Testis (tissue), 3 donors: ENCODE results near the gene FOXL1. TPM values are rescaled to one million over a fixed set of nuclear protein-coding genes. Genes with fewer than 3 reads are reported as not detected.

Source experiments
- DNase-seq: peaks from one replicate; pipeline ENCODE4 v3.0.0-alpha.2; 2019
- H3K27ac ChIP-seq, 2 donors: fragments of 200-600 bp; sonication (generic); one replicate each; pipeline ENCODE4 v1.5.1; 2019
- H3K27me3 ChIP-seq: fragments of 200-600 bp; sonication (generic); one replicate; pipeline ENCODE4 v1.5.1; 2019
- H3K36me3 ChIP-seq: fragments of 200-600 bp; sonication (generic); one replicate; pipeline ENCODE4 v1.5.1; 2017; ENCODE audit warnings: low read depth; ENCODE audit errors: missing control alignments
- H3K4me1 ChIP-seq: fragments of 200-600 bp; sonication (generic); one replicate; pipeline ENCODE4 v1.5.1; 2019
- H3K4me3 ChIP-seq, 2 donors: fragments of 200-600 bp; sonication (generic); one replicate each; pipeline ENCODE4 v1.5.1; 2017 to 2019
- H3K9me3 ChIP-seq: fragments of 200-600 bp; sonication (generic); one replicate; pipeline ENCODE4 v1.5.1; 2017
- POLR2A ChIP-seq: fragments of 450-650 bp; IDR thresholded peaks from one replicate; pipeline ENCODE4 v1.6.1; 2017; ENCODE audit warnings: antibody characterized with exemption, mild to moderate bottlenecking, moderate library complexity
- WGBS, 2 donors: methylation state at CpG; one replicate each; pipeline ENCODE4 v1.1.5; 2018; 5-methylcytosine and 5-hydroxymethylcytosine counted together
- intact Hi-C: fragments of 100-400 bp; cut with DNase I; formaldehyde crosslinking; loops from one replicate; pipeline ENCODE4 v1.15.1; 2023; ENCODE audit warnings: low total_unique reads
- polyA plus RNA-seq: library from polyadenylated mRNA; stranded (reverse); fragments of 350-450 nt; fragmentation: Illumina TruSeq; extraction: RNeasy Lipid Tissue Mini Kit (QIAGEN cat#74804); gene quantifications from one replicate; pipeline ENCODE4 v1.2.3, GENCODE V29; 2014; ENCODE audit warnings: low read depth, low replicate concordance; ENCODE audit not compliant: insufficient read depth
- total RNA-seq, 2 donors: library from RNA; depleted of rRNA; stranded (reverse); fragments of >200 nt; gene quantifications; one replicate each; pipeline ENCODE4 v1.2.3, GENCODE V29; 2016
- TF ChIP-seq, protein P1 (sequence below), 3 experiments: fragments of 450-650 bp in 2 of 3; fragments of 200-600 bp in 1 of 3; sonication (generic) in 1 of 3; IDR thresholded peaks; one replicate each; pipeline ENCODE4 v1.5.1; 2016 to 2019; ENCODE audit warnings: antibody characterized with exemption in 3 of 3, mild to moderate bottlenecking in 2 of 3, moderate library complexity in 1 of 3

The FOXL1 gene
- total and polyA plus RNA-seq, 3 donors from 2014 or later: 1.4 to 5.9 (median 4.6) TPM

DNA sequence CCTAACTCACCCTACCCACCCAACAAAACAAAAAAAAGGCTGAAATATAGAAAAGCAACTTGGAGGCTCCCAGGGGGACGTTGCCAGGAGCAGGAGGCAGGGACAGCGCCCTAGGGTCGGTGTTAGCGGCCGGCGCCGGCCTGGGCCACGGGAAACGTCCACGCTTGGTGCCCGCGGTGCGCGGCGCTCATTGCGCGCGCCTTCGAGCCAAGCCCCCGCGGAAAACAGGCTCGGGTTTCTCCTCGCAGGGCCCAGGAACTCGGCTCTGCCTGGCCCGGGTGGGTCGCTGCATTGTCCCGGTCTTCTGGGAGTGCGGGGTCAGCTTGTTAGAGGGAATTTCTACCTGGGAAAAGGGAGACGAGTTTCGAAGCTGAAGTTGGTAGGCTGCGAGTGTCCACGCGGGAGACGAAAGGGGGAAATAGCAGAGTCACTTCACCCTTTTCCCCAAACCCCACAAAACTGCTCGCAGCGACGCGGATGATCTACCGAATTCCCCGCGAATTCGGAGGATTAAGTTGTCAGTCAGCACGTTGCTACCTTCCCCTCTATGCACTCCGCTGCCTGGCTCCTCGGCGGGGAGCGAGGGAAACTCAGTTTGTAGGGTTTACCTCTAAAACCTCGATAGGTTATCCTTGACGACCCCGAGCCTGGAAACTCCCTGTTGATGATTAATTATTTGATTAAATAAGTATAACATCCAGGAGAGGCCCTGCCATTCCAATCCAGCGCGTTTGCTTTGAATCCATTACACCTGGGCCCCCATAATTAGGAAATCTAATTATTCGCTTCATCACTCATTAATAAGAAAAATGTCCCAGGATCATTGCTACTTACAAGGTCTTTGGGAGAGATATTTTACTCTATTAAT is 12.5 kb upstream of the FOXL1 start:
- peaks cover 4% of the 10 kb centered on the region for H3K4me1 ChIP-seq
- 20 to 30% methylated on average over 41 to 53 of the region's 53 CpGs for WGBS, 2 donors
- H3K36me3 ChIP-seq: no peaks in the 10 kb centered on the region
- no peaks in the 10 kb centered on the region for H3K9me3 ChIP-seq
- TF ChIP-seq, protein P1, sequence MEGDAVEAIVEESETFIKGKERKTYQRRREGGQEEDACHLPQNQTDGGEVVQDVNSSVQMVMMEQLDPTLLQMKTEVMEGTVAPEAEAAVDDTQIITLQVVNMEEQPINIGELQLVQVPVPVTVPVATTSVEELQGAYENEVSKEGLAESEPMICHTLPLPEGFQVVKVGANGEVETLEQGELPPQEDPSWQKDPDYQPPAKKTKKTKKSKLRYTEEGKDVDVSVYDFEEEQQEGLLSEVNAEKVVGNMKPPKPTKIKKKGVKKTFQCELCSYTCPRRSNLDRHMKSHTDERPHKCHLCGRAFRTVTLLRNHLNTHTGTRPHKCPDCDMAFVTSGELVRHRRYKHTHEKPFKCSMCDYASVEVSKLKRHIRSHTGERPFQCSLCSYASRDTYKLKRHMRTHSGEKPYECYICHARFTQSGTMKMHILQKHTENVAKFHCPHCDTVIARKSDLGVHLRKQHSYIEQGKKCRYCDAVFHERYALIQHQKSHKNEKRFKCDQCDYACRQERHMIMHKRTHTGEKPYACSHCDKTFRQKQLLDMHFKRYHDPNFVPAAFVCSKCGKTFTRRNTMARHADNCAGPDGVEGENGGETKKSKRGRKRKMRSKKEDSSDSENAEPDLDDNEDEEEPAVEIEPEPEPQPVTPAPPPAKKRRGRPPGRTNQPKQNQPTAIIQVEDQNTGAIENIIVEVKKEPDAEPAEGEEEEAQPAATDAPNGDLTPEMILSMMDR (IDR thresholded peaks at IDR 0.05): no peak
- no peak for TF ChIP-seq POLR2A
- H3K27me3 ChIP-seq: no peaks in the 10 kb centered on the region
- no peak for DNase-seq
- intact Hi-C loops: loop anchor here (5.0 kb wide), 1 partner anchor 491 kb away; no protein-coding TSS in a partner anchor
- H3K27ac ChIP-seq: no peak overlapping the region
- H3K4me3 ChIP-seq: peak overlapping the region; percentile 54 to 71

DNA sequence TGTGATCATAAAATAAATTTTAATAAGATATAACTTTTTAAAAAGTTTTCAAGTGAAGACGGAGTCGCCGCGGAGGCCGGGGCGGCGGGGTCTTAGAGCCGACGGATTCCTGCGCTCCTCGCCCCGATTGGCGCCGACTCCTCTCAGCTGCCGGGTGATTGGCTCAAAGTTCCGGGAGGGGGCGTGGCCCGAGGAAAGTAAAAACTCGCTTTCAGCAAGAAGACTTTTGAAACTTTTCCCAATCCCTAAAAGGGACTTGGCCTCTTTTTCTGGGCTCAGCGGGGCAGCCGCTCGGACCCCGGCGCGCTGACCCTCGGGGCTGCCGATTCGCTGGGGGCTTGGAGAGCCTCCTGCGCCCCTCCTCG is 11.8 kb upstream of the FOXL1 start, which contains the start of gene FOXC2:
TSS of gene FOXC2 (plus strand) at position 229 of the 365 bp plus-strand sequence. CDS start 507 bp downstream, outside the sequence.
- Histone ChIP-seq H3K9me3 (no peaks in the 10 kb centered on the region), H3K4me1 (peaks cover 4% of the 10 kb centered on the region), H3K27me3 (no peaks in the 10 kb centered on the region), H3K4me3 (peak within 1 kb of the TSS; percentile 54 to 71), H3K36me3 (no peaks in the 10 kb centered on the region), H3K27ac (peak within 1 kb of the TSS; percentile 79 to 82)
- WGBS, 2 donors: 1 to 3% methylated on average over 19 to 30 of the region's 30 CpGs
- DNase-seq: peak; percentile 91
- TF ChIP-seq, protein P1 (IDR thresholded peaks at IDR 0.05): no peak
- TF ChIP-seq POLR2A: no peak
- intact Hi-C loops: loop anchor here (5.0 kb wide), 1 partner anchor 491 kb away; no protein-coding TSS in a partner anchor

DNA sequence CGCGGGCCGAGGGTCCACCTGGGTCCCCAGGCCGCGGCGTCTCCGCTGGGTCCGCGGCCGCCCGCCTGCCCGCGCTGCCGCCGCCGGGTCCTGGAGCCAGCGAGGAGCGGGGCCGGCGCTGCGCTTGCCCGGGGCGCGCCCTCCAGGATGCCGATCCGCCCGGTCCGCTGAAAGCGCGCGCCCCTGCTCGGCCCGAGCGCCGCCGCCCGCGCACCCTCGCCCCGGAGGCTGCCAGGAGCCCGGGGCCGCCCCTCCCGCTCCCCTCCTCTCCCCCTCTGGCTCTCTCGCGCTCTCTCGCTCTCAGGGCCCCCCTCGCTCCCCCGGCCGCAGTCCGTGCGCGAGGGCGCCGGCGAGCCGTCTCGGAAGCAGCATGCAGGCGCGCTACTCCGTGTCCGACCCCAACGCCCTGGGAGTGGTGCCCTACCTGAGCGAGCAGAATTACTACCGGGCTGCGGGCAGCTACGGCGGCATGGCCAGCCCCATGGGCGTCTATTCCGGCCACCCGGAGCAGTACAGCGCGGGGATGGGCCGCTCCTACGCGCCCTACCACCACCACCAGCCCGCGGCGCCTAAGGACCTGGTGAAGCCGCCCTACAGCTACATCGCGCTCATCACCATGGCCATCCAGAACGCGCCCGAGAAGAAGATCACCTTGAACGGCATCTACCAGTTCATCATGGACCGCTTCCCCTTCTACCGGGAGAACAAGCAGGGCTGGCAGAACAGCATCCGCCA is 11.2 kb upstream of the FOXL1 start:
- peak overlapping the region; percentile 79 to 82 for H3K27ac ChIP-seq
- TF ChIP-seq, protein P1 (IDR thresholded peaks at IDR 0.05): no peak
- no peak for TF ChIP-seq POLR2A
- DNase-seq: no peak
- no peaks in the 10 kb centered on the region for H3K9me3 ChIP-seq
- intact Hi-C loops: loop anchor here (5.0 kb wide), 1 partner anchor 490 kb away; no protein-coding TSS in a partner anchor
- WGBS, 2 donors: 2% methylated on average over 77 of the region's 88 CpGs; no CpG with 5 or more reads in 1 of the 2 donors
- H3K36me3 ChIP-seq: no peaks in the 10 kb centered on the region
- H3K4me3 ChIP-seq: peak overlapping the region; percentile 54 to 71
- H3K27me3 ChIP-seq: no peaks in the 10 kb centered on the region
- peaks cover 5% of the 10 kb centered on the region for H3K4me1 ChIP-seq

DNA sequence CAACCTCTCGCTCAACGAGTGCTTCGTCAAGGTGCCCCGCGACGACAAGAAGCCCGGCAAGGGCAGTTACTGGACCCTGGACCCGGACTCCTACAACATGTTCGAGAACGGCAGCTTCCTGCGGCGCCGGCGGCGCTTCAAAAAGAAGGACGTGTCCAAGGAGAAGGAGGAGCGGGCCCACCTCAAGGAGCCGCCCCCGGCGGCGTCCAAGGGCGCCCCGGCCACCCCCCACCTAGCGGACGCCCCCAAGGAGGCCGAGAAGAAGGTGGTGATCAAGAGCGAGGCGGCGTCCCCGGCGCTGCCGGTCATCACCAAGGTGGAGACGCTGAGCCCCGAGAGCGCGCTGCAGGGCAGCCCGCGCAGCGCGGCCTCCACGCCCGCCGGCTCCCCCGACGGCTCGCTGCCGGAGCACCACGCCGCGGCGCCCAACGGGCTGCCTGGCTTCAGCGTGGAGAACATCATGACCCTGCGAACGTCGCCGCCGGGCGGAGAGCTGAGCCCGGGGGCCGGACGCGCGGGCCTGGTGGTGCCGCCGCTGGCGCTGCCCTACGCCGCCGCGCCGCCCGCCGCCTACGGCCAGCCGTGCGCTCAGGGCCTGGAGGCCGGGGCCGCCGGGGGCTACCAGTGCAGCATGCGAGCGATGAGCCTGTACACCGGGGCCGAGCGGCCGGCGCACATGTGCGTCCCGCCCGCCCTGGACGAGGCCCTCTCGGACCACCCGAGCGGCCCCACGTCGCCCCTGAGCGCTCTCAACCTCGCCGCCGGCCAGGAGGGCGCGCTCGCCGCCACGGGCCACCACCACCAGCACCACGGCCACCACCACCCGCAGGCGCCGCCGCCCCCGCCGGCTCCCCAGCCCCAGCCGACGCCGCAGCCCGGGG is 10.4 kb upstream of the FOXL1 start:
- H3K27me3 ChIP-seq: no peaks in the 10 kb centered on the region
- intact Hi-C loops: loop anchor here (5.0 kb wide), 1 partner anchor 489 kb away; no protein-coding TSS in a partner anchor
- 3% methylated on average over 10 to 64 of the region's 116 CpGs for WGBS, 2 donors

More for the DNA sequence above, 10.4 kb upstream of the FOXL1 start:
- TF ChIP-seq, protein P1 (IDR thresholded peaks at IDR 0.05): no peak
- no peak for TF ChIP-seq POLR2A
- Histone ChIP-seq H3K36me3 (no peaks in the 10 kb centered on the region), H3K4me3 (peak overlapping the region; percentile 54 to 71), H3K27ac (peak overlapping the region; percentile 79 to 82), H3K9me3 (no peaks in the 10 kb centered on the region), H3K4me1 (peaks cover 8% of the 10 kb centered on the region)
- DNase-seq: no peak
